Fibroblast of villous mesenchyme (primary cell): ENCODE data around the gene PMF1. TPM values are rescaled to one million over a fixed set of nuclear protein-coding genes. Genes with fewer than 3 reads are reported as not detected.

ENCODE experiments used
- DNase-seq: peaks from one replicate; pipeline ENCODE4 v3.0.0-alpha.2; 2010; ENCODE audit warnings: low read depth
- H3K4me3 ChIP-seq: 2 replicates; pipeline ENCODE4 v1.5.1; 2011; ENCODE audit warnings: low read depth, mild to moderate bottlenecking, low read length
- total RNA-seq: library from RNA; depleted of rRNA; stranded (reverse); fragments of >200 nt; gene quantifications from 2 replicates; pipeline ENCODE4 v1.2.3, GENCODE V29; 2012
- TF ChIP-seq, protein P1 (sequence below): IDR thresholded peaks from 2 replicates; pipeline ENCODE4 v1.5.1; 2012; ENCODE audit warnings: low read depth, mild to moderate bottlenecking, low read length; ENCODE audit not compliant: insufficient read depth

Gene PMF1
- total RNA-seq, 1 donor, result 30.2 TPM

DNA sequence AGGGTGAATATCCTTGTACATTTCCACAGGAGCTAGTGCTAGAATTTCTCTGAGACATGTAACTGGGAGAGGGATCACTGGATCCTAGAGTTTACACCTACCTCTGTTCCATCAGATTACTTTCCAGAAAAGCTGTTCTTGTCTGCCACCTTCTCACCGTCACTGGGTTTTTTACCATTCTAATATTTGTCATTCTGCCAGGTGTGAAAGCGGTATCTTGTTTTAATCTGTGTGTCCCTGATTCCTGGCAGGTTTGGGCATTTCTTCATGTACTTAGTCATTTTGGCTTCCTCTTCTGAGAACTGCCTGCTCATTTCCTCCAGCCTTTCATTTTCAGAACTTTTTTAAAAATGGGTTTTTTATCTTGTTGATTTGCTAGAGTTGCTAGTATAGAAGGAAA, 5.1 kb downstream of the PMF1 start:
- TF ChIP-seq, protein P1, sequence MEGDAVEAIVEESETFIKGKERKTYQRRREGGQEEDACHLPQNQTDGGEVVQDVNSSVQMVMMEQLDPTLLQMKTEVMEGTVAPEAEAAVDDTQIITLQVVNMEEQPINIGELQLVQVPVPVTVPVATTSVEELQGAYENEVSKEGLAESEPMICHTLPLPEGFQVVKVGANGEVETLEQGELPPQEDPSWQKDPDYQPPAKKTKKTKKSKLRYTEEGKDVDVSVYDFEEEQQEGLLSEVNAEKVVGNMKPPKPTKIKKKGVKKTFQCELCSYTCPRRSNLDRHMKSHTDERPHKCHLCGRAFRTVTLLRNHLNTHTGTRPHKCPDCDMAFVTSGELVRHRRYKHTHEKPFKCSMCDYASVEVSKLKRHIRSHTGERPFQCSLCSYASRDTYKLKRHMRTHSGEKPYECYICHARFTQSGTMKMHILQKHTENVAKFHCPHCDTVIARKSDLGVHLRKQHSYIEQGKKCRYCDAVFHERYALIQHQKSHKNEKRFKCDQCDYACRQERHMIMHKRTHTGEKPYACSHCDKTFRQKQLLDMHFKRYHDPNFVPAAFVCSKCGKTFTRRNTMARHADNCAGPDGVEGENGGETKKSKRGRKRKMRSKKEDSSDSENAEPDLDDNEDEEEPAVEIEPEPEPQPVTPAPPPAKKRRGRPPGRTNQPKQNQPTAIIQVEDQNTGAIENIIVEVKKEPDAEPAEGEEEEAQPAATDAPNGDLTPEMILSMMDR, result no peak
- no peak for DNase-seq
- H3K4me3 ChIP-seq, result no peak overlapping the region

DNA sequence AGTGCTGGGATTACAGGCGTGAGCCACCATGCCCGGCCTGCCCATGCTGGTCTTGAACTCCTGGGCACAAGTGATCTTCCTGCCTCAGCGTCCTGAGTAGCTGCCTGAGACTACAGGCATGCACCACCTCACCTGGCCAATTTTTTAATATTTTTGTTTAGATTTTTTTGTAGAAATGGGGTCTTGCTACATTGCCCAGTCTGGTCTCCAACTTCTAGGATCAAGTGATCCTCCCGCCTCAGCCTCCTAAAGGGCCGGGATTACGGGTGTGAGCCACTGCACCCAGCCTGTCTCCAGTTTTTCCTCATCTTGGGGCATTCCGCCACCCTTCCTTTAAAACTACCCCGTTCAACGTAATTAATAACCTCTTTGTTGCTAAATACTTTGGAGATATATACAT, 7.4 kb downstream of the PMF1 start:
- DNase-seq, result no peak
- TF ChIP-seq, protein P1, result no peak
- no peak overlapping the region for H3K4me3 ChIP-seq

DNA sequence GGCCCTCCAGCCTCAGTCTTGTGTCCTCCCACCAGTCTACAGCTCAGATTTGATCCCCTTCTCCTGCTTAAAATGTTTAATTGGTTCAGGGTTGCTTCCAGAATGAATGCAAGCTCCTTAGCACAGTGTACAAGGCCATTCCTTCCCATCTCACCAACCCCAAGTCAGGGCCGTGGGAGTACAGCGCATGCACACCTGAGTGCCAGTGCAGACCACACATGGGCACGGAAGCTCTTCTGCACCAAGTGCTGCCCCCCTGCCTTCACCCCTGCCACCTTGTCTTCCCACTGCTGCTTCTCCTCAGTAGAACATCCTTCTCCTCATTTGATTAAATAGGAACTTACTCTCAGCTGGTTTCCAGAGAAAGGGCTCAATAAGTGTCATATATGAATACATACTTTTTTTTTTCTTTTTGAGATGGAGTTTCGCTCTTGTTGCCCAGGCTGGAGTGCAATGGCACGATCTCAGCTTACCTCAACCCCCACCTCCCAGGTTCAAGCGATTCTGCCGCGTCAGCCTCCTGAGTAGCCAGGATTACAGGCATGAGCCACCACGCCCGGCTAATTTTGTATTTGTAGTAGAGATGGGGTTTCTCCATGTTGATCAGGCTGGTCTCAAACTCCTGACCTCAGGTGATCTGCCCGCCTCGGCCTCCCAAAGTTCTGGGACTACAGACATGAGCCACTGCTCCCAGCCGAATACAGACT, 9.3 kb downstream of the PMF1 start:
- H3K4me3 ChIP-seq, result no peak overlapping the region
- TF ChIP-seq, protein P1, result no peak
- DNase-seq, result no peak

DNA sequence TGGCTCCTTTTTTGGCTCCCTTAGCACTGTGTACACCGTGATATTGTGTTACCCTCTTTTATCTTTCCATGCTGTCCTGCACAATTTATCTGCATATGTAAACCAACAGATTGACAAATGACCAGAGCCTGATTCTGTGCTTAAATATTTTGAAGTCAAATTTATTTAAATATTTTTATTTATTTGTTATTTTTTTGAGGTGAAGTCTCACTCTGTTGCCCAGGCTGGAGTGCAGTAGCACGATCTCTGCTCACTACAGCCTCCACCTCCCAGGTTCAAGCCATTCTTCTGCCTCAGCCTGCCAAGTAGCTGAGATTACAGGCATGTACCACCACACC, 12.8 kb downstream of the PMF1 start:
- no peak for DNase-seq

DNA sequence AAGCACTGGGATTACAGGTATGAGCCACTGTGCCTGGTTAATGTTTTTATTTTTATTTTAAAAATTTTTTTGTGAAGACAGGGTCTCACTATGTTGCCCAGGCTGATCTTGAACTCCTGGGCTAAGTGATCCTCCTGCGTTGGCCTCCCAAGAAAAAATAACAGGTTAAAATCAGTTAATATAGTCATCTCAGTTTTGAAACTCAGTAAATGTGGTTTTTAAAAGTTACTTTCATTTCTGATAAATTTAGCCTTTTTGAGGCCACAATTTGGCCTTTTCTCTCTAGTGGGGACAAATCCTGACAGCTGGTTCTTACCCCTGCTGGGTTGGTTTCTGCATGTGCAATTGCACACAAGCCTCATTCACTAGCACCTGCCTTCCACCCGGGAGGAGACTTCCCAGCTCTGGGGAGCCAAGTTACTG, 13.3 kb downstream of the PMF1 start:
- TF ChIP-seq, protein P1, result no peak
- no peak overlapping the region for H3K4me3 ChIP-seq
- DNase-seq, result no peak

More for the DNA sequence above, 12.8 kb downstream of the PMF1 start:
- no peak overlapping the region for H3K4me3 ChIP-seq
- TF ChIP-seq, protein P1, result no peak

DNA sequence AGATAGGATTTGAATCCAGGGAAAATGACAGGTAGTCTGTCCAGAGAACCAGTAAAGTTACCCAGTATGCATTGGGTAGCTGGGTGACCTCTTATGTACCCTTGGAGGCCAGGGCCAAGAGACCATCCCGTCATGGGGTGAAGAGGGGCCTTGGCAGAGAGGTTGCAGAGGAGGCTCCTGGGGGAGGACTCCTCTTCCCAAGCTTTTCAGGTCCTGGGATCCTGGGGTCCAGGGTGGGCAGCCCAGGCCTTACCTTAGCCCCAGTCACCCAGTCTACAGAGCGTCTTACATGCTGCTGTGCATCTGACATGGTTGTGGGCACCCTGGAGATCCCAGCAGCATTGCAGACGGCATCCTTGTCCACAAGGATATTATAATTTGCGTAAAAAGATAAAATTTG, 14.0 kb downstream of the PMF1 start:
- H3K4me3 ChIP-seq, result no peak overlapping the region
- TF ChIP-seq, protein P1, result no peak
- no peak for DNase-seq

GRCh38 chr1:156228501-156228900, 15.7 kb downstream of the PMF1 start:
- TF ChIP-seq, protein P1, result no peak
- no peak for DNase-seq
- H3K4me3 ChIP-seq, result no peak overlapping the region
